Activated CD4-positive, alpha-beta T cell treated with anti-CD3 and anti-CD28 coated beads for 1 hour (primary cell): Measurements from ENCODE around the gene PEX13.
A peak's percentile ranks its signal among the peaks of the same experiment; 100 is the strongest.
"Not testable (repeated sequence)": the region's sequence is repeated elsewhere in the genome, so short reads cannot be mapped to it uniquely, and the experiment has no call there.

Experiments used
- DNase-seq: peaks from one replicate; pipeline ENCODE4 v3.0.0-alpha.2; 2020

The PEX13 gene

DNA sequence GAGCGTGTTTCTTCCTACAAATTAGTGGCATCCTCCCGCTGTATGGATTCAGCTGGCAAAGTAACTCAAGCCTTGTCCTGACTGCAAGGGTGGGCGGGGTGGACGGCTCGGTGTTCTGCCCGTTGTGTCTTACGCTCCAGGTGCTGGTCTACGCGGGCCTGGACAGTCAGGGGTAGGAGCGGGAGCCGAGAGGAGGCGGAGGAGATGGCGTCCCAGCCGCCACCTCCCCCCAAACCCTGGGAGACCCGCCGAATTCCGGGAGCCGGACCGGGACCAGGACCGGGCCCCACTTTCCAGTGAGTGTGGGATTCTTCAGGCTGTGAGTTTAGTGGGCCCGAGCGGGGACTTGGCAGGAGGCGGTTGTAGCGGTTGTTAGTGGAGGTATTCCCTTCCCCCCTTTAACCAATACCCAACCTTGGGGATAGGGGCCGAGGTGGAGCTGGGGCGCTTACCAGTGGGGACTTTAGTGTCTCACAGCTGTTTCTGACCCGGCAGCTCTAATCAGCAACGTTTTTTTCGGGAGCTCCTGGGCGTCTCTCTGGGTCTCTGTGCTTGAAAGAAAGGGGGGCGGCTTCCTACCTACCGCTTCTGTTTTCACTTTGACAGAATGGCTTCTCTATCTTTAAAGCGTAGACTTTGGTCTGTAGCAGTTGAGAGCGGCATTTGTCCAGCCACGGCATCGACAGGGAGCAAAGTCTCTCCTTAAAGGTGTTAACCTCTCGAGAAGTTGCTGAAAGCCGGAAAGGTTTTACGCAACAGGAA is at the start of gene PEX13, which contains the start of gene PUS10:
Gene PEX13, plus strand, starts transcription at position 165 of the 762 bp plus-strand sequence. Its CDS starts 40 bp downstream, at position 205.
Gene PUS10, minus strand, starts transcription at position 700 of the 762 bp plus-strand sequence. CDS start 6,365 bp downstream, outside the sequence.
- peak; percentile 49 for DNase-seq

- no peak for DNase-seq
Measured at GRCh38 chr2:60972889-60973656, 44.4 kb upstream of the PEX13 start.

GRCh38 chr2:60973705-60974104 is 43.8 kb upstream of the PEX13 start:
- DNase-seq, result no peak

DNA sequence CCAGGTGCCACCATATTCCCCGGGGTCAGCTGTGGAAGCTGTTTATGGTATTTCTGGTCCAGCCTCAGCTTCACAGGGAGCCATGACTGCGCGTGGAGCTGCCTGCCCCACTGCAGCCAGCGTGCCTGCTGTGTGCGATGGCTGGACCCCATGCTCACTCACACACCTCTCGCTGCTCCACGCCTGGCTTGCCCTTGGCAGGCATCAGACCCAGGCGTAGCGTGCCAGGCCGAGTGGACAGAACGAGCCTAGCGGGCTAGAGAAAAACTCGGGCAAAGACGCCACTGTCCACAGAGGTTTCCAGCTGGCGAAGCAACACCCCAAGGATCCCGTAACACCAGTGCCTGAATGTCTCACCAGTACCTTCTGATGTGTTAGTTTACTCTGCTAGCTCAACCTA is 42.9 kb upstream of the PEX13 start:
- DNase-seq, result no peak

DNA sequence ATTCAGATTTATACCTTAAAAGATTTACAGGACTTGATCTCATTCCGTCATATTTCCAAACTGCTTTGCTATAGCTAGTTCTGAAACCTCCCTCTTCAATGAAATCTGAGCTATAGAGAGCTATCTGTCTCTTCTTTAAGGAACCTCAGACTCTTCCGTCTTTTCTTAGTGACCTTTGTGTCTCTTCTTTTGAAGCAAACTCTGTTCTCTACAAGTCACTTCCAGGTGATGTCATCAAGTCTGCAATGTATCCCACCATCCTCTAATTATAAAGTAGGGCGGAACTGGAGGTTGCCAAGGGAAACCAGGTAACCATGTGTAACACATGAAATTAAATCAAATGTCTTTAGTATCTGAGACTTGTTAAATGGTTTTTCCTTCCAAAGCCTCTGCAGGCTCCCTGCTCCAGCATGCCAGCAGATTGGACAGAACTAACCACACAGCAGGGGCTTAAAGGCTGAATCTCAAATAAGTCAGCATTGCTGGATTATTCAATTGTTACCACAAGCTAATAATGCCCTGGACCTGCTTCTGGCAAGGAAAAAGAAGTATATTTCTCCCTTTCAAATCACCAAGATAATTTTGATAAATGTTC is 41.2 kb upstream of the PEX13 start:
- no peak for DNase-seq

- DNase-seq, result no peak
Measured at GRCh38 chr2:60976875-60977561, 40.5 kb upstream of the PEX13 start.

DNA sequence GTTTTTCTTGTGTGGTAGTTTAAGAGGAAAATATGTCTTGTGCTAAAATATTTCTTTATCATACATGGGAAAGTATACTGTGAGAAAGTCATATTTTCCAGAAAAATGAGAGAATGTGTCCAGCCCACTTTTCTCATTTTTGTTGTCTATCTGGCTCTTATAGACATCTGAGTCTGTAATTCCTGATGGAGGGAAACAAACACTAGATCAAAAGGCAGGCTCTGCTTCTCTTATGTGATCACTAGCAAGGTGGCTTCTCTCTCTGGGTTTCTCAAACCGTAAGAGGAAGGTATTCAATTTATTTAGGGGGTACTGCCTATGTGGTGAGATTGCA is 40.0 kb upstream of the PEX13 start:
- DNase-seq, result no peak

DNA sequence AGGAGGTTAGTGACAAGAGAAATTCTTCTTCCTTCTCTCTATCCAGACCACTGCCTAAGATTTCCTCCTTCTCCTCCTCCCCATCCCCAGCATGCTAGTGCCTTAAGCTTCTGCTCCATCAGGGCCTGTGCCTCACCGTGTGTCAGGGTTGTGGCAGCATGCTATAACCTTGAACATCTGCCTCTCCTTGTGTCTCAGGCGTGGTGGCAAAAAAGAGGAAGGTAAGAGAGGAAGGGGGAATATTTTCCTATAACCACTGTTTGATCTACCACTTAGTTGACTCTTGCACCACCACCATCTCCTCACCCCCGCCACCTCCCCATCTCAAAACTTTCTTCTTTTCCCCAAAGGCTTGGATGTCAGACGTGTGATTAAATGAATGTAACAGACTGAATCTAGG is 38.3 kb upstream of the PEX13 start:
- DNase-seq, result no peak

DNA sequence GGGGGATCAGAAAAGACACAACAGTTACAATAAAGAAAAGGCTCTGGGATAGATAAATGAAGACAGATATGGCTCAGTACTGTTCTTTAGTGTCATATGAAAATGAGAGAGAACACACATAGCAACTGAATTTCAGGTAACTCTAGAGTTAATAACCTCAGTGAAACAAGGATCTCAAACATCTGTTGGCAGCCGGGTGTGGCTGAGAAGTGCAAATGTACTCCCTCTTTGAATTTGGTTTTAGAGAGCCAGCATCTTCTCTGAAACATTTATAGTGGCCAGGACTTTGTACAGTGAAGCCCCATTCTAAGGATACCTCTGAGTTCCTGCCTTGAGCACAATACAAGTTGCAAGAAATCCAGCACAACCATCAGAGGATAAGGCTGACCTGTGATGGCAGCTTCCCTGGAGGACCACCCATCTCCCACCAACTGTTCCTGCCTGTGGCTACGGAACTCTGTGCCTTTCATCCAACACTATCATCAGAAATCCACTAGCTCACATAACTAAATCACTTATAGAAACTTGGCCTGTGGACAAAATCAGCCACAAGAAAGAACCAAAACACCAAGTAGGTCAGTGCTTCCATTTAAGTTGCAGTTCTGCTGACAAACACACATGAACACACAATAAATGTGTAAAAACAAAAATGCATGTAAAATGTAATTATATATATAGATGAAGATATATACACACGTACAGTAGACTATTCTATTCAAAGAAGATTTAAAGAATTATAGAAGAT is 37.3 kb upstream of the PEX13 start:
- DNase-seq, result no peak

DNA sequence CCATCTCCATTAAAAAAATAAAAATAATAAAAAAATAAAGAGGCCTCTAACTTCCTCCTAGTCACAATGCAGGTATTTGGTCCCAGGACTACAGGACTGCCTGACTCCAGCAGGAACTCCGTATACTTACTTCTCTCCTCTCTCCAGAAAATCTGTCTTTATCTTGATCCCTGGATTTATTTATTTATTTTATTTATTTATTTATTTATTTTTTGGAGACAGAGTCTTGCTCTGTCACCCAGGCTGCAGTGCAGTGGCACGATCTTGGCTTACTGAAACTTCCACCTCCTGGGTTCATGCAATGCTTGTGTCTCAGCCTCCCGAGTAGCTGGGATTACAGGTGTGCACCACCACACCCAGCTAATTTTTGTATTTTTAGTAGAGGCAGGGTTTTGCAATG is 35.5 kb upstream of the PEX13 start:
- DNase-seq, result not testable (repeated sequence)

DNA sequence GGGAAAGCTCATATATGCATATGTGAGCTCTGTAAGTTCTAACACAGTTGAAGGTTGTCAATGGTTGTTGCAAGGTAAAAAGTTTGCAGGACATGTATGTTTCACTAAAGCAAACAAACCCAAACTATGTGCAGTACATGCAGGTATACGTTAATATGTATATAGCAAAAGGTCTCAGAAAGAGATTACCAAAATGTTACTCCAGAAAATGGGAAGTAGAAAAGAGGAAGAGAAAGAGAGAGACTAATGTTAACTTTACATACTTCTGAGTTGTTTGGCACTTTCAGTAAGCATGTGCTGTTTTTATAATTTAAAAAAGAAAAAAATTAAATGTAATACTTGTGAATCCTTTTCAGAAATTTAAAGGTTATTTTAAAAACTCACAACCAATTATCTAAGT is 32.8 kb upstream of the PEX13 start:
- DNase-seq, result no peak

DNA sequence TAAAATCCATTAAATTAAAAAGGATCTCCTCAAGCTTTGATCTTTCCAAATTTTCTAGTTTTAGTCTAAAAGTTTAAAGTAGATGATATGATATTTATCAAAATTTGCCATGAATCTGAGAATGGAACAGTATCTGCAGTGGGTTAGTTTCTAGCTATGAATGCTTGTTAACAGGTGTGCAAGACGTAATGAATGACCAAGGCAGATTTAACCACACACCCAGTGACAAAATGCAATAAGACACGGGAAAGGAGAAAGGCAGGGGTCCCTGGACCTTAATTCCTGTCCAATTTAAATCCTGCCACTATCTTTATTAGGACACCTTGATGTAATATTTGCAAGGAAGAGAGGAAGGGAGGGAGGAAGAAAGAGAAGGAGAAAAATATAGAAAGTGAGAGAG is 30.5 kb upstream of the PEX13 start:
- no peak for DNase-seq

DNA sequence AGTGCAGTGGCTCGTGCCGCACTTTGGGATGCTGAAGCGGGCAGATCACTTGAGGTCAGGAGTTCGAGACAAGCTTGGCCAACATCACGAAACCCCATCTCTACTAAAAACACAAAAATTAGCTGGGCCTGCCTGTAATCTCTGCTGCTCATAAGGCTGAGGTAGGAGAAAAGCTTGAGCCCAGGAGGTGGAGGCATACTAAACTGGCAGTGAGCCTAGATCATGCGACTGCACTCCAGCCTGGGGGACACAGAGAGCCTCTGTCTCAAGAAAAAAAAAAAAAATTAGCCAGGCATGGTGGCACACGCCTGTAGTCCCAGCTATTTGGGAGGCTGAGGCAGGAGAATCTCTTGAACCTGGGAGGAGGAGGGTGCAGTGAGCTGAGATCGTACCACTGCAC is 29.9 kb upstream of the PEX13 start:
- not testable (repeated sequence) for DNase-seq

GRCh38 chr2:60989259-60989658 is 28.3 kb upstream of the PEX13 start:
- DNase-seq, result no peak

DNA sequence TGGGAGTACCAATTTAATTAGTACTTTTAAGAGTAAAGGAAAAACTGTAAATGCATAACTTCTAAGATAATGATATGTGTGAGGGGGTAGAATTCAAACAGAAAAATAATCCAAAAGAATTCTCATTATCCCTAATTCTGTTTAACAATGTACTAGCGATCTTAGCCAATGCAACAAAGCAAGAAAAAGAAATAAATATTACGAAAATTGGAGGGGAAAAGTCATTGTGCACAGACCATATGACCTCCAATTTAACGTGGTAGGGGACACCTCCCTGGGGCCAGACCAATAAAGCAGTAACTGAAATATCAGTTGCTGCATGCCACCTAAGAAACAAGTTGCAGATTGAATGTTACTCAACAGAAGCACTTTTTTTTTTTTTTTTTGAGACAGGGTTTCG is 25.9 kb upstream of the PEX13 start:
- no peak for DNase-seq

DNA sequence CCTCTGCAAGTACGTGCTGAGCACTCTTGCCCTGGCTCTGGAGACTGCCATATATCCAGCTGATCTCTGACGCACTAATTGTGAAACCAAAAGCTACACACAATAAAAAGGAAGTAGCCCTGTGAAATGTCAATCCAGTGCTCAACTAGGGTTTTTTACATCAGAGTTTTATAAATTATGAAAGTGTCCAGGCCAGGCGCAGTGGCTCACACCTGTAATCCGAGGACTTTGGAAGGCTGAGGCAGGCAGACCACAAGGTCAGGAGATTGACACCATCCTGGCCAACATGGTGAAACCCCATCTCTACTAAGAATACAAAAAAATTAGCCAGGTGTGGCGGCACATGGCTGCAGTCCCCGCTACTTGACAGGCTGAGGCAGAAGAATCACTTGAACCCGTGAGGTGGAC is 24.5 kb upstream of the PEX13 start:
- no peak for DNase-seq

DNA sequence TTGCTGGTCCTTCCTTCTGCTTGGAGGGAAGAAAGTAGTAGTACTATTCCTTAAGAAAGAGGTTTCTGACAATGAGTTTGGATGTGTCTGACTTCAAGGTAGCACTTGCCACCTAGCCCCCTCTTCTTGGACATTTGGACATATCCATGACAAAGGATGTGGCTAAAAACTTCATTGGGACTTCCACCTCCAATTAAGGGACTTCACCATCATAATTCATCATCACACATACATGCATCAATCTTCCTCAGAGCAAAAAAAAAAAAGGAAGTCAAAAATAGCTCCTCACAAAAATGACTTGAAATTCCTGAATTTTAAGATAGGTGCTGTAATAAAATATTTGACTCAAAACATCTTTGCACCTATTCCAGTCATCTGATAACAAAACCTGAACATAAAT is 23.4 kb upstream of the PEX13 start:
- no peak for DNase-seq

GRCh38 chr2:60998628-60999545 is 18.6 kb upstream of the PEX13 start:
- no peak for DNase-seq

- DNase-seq, result no peak
Measured at GRCh38 chr2:61005736-61006135, 11.8 kb upstream of the PEX13 start.

DNA sequence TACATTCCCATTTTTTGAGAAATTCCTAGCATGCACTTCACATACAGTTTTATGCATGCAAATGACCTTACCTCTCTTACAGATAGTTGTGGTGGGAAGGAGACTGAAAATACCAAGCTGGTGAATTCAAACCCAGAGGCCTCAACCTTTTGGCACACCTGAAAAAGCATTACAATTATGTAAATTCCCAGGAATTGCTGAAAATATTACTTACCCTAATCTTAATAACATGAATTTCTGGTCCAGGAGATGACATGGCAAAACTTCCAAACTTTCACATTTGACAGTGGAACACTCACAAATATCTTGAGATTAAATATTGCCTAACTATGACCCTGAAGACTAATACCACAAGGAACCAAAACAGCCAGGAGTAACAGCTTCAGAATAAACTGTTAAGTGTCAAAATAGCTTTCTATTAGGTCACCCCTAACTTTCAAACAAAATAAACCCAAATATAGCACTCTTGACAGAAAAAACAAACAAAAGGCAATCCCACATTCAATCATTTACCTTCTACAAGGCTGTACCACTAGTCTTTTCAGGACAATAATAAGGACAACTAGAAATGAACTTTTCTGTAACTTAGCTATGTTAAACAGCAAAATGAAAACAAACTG is 10.9 kb upstream of the PEX13 start:
- no peak for DNase-seq

GRCh38 chr2:61009355-61009754 is 8.2 kb upstream of the PEX13 start:
- DNase-seq, result no peak
